Measurements from ENCODE around the gene SLC1A4. TPM values are rescaled to one million over a fixed set of nuclear protein-coding genes. Genes with fewer than 3 reads are reported as not detected.

Gene SLC1A4
- polyA plus RNA-seq, 1 donor from 2014 or later = 33.8 TPM

- Histone ChIP-seq H3K79me2 (replicated peaks; ENCODE audit: insufficient read depth, low read length) (peaks cover 53% of the 10 kb centered on the region), H3K4me2 (ENCODE audit: low read length) (no peak overlapping the region), H3K27ac (ENCODE audit: low read length) (no peak overlapping the region), H3K36me3 (ENCODE audit: insufficient read depth, low read length) (no peaks in the 10 kb centered on the region), H3F3A (ENCODE audit: insufficient read depth, low read length, poor library complexity, severe bottlenecking) (no peaks in the 10 kb centered on the region), H4K20me1 (ENCODE audit: insufficient read depth) (peaks cover 3% of the 10 kb centered on the region), H3K4me3 (ENCODE audit: low read length) (no peak overlapping the region), H3K9me2 (ENCODE audit: insufficient read depth, low read length) (no peaks in the 10 kb centered on the region), H2AFZ (ENCODE audit: low read depth, low read length) (no peak overlapping the region), H3K9me3 (ENCODE audit: low read length) (no peaks in the 10 kb centered on the region), H3K9ac (ENCODE audit: low read length) (no peak overlapping the region), H3K27me3 (ENCODE audit: insufficient read depth, low read depth, low read length) (no peaks in the 10 kb centered on the region)
- no peak for TF ChIP-seq EP300 (conservative IDR thresholded peaks at IDR 0.05; ENCODE audit: poor library complexity, severe bottlenecking)
- no peak for TF ChIP-seq RAD21 (conservative IDR thresholded peaks at IDR 0.05)
- TF ChIP-seq TAF1 (IDR thresholded peaks at IDR 0.05; ENCODE audit: low read depth) = no peak
Measured at GRCh38 chr2:65064728-65065552, 75.7 kb downstream of the SLC1A4 start.

- TF ChIP-seq RAD21 (conservative IDR thresholded peaks at IDR 0.05) = no peak
- no peak for TF ChIP-seq EZH2 (IDR thresholded peaks at IDR 0.05; ENCODE audit: borderline replicate concordance, insufficient read depth, low read length, poor library complexity, severe bottlenecking)
- TF ChIP-seq MXI1 (conservative IDR thresholded peaks at IDR 0.05; ENCODE audit: poor library complexity, severe bottlenecking) = no peak
- TF ChIP-seq, protein P1, sequence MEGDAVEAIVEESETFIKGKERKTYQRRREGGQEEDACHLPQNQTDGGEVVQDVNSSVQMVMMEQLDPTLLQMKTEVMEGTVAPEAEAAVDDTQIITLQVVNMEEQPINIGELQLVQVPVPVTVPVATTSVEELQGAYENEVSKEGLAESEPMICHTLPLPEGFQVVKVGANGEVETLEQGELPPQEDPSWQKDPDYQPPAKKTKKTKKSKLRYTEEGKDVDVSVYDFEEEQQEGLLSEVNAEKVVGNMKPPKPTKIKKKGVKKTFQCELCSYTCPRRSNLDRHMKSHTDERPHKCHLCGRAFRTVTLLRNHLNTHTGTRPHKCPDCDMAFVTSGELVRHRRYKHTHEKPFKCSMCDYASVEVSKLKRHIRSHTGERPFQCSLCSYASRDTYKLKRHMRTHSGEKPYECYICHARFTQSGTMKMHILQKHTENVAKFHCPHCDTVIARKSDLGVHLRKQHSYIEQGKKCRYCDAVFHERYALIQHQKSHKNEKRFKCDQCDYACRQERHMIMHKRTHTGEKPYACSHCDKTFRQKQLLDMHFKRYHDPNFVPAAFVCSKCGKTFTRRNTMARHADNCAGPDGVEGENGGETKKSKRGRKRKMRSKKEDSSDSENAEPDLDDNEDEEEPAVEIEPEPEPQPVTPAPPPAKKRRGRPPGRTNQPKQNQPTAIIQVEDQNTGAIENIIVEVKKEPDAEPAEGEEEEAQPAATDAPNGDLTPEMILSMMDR (IDR thresholded peaks at IDR 0.05; ENCODE audit: poor library complexity, severe bottlenecking) = no peak
- TF ChIP-seq EP300 (conservative IDR thresholded peaks at IDR 0.05; ENCODE audit: poor library complexity, severe bottlenecking) = no peak
- TF ChIP-seq, protein P2, sequence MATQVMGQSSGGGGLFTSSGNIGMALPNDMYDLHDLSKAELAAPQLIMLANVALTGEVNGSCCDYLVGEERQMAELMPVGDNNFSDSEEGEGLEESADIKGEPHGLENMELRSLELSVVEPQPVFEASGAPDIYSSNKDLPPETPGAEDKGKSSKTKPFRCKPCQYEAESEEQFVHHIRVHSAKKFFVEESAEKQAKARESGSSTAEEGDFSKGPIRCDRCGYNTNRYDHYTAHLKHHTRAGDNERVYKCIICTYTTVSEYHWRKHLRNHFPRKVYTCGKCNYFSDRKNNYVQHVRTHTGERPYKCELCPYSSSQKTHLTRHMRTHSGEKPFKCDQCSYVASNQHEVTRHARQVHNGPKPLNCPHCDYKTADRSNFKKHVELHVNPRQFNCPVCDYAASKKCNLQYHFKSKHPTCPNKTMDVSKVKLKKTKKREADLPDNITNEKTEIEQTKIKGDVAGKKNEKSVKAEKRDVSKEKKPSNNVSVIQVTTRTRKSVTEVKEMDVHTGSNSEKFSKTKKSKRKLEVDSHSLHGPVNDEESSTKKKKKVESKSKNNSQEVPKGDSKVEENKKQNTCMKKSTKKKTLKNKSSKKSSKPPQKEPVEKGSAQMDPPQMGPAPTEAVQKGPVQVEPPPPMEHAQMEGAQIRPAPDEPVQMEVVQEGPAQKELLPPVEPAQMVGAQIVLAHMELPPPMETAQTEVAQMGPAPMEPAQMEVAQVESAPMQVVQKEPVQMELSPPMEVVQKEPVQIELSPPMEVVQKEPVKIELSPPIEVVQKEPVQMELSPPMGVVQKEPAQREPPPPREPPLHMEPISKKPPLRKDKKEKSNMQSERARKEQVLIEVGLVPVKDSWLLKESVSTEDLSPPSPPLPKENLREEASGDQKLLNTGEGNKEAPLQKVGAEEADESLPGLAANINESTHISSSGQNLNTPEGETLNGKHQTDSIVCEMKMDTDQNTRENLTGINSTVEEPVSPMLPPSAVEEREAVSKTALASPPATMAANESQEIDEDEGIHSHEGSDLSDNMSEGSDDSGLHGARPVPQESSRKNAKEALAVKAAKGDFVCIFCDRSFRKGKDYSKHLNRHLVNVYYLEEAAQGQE (IDR thresholded peaks at IDR 0.05; ENCODE audit: borderline replicate concordance) = no peak
- no peak for TF ChIP-seq POLR2AphosphoS5 (IDR thresholded peaks at IDR 0.05)
- TF ChIP-seq SMC3 (conservative IDR thresholded peaks at IDR 0.05; ENCODE audit: poor library complexity) = no peak
- no peak for TF ChIP-seq TAF1 (IDR thresholded peaks at IDR 0.05; ENCODE audit: low read depth)
- Histone ChIP-seq H3K4me3 (ENCODE audit: low read length) (no peak overlapping the region), H2AFZ (ENCODE audit: low read depth, low read length) (no peak overlapping the region), H3K79me2 (replicated peaks; ENCODE audit: insufficient read depth, low read length) (peaks cover 28% of the 10 kb centered on the region), H3K27ac (ENCODE audit: low read length) (no peak overlapping the region), H3K9ac (ENCODE audit: low read length) (no peak overlapping the region), H3K9me3 (ENCODE audit: low read length) (no peaks in the 10 kb centered on the region), H3F3A (ENCODE audit: insufficient read depth, low read length, poor library complexity, severe bottlenecking) (no peaks in the 10 kb centered on the region), H3K9me2 (ENCODE audit: insufficient read depth, low read length) (no peaks in the 10 kb centered on the region), H3K27me3 (ENCODE audit: insufficient read depth, low read depth, low read length) (no peaks in the 10 kb centered on the region), H3K4me2 (ENCODE audit: low read length) (no peak overlapping the region), H4K20me1 (ENCODE audit: insufficient read depth) (peaks cover 3% of the 10 kb centered on the region), H3K36me3 (ENCODE audit: insufficient read depth, low read length) (peaks cover 9% of the 10 kb centered on the region)
Measured at GRCh38 chr2:65067806-65068553, 78.8 kb downstream of the SLC1A4 start.

All from neural cell (in vitro differentiated cells).